NCI-H1417 (cell line): ENCODE data around the gene PPP2R5C.
"Not testable (repeated sequence)": the region's sequence is repeated elsewhere in the genome, so short reads cannot be mapped to it uniquely, and the experiment has no call there.

ENCODE experiments used
- DNase-seq, 3 experiments: peaks; one replicate each; lab custom pipeline; 2025; lab: John Stamatoyannopoulos, UW

PPP2R5C gene

DNA sequence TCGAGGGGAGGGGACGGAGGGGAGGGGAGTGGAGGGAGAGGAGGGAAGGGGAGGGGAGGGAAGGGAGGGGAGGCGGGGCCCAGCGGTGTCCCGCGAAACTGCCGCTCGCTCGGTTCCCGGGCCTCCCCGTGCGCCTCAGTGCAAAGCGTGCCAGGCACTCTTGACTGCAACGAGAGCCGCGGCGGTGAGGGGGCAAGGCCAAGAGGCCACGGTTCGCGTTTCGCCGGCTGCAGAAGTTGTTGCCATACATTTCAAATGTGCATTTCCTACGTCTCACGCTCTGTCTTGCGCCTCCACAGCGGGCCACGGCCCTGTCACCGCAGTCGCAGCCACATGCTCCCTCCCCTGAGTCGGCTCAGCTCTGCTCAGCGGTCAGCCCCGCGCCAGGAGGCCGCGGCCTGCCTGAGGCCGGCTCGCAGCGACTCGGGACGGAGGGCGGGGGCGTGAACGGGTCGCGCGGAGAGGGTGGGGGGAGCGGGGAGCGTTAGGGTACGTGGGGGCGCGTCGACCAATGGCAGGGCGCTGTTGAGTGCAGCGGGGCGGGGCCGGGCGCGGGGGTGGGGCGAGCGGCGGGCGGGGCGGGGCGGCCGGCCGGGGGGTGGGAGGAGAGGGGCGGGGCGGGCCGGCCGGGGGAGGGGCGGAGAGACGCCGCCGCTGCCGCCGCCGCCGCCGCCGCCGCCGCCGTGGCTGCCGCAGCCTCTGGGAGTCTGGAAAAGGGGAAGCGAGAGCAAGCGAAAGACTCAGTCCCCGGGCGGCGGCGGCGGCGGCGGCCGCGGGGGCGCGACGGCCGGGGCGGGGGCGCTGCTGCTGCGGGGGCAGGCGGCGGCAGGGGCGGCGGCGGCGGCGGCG lies at the start of gene PPP2R5C:
Gene PPP2R5C (plus strand): TSS at position 678 of the 849 bp plus-strand sequence. CDS start 185 bp downstream, outside the sequence.
- peak; percentile 85 to 92 (median 86) for DNase-seq

DNA sequence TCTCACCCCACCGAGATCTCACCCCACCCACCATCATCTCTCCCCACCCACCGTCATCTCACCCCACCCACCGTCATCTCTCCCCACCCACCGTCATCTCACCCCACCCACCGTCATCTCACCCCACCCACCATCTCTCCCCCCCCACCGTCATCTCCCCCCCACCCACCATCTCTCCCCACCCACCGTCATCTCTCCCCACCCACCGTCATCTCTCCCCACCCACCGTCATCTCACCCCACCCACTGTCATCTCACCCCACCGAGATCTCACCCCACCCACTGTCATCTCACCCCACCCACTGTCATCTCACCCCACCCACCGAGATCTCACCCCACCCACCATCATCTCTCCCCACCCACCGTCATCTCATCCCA lies 49.7 kb upstream of the PPP2R5C start:
- not testable (repeated sequence) for DNase-seq

DNA sequence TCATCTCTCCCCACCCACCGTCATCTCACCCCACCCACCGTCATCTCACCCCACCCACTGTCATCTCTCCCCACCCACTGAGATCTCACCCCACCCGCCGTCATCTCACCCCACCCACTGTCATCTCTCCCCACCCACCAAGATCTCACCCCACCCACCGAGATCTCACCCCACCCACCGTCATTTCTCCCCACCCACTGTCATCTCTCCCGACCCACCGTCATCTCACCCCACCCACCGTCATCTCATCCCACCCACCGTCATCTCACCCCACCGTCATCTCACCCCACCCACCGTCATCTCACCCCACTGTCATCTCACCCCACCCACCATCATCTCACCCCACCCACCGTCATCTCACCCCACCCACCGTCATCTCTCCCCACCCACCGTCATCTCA lies 49.2 kb upstream of the PPP2R5C start:
- DNase-seq = not testable (repeated sequence)

DNA sequence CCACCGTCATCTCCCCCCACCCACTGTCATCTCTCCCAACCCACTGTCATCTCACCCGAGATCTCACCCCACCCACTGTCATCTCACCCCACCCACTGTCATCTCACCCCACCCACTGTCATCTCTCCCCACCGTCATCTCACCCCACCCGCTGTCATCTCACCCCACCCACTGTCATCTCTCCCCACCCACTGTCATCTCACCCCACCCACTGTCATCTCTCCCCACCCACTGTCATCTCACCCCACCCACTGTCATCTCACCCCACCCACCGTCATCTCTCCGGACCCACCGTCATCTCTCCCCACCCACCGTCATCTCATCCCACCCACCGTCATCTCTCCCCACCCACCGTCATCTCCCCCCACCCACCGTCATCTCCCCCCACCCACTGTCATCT lies 48.4 kb upstream of the PPP2R5C start:
- not testable (repeated sequence) for DNase-seq

DNA sequence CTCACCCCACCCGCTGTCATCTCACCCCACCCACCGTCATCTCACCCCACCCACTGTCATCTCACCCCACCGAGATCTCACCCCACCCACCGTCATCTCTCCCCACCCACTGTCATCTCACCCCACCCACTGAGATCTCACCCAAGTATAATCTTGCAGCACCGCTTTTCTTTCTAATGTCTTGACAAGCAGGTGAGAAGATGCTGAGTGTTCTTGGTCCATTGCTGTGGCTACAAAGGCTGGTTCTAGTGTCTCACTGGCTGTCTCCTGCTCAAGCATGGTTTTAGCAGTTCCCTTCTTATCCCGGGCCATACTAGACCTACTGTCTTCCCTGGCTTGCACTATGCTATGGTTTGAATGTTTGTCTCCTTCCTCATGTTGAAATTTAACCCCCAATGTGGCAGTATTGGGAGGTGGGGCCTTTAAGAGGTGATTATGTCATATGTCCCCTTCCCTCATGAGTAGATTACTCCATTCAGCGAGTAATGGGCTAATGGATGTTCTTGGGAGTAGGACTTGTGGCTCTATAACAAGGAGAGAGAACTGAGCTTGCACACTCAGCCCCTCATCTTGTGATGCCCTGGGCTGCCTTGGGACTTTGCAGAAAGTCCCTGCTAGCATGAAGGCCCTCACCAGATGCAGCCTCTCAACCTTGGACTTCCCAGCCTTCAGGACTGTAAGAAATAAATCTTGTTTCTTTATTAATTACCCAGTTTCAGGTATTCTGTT lies 47.7 kb upstream of the PPP2R5C start:
- DNase-seq = no peak

DNA sequence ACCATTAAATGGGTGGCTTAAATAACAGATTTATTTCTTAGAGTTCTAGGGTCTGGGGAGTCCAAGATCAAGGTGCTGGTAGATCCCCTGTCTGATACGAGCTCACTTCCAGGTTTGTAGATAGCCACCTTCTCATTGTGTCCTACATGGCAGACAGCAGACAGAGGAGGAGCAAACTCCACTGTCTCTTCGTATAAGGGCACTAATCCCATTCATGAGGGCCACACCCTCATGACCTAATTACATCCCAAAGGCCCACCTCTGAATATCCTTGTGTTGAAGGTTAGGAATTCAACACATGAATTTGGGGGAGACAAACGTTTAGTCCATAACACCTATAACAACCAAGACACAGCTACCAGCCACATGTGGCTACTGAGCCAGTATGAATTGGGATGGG lies 47.1 kb upstream of the PPP2R5C start:
- no peak for DNase-seq

DNA sequence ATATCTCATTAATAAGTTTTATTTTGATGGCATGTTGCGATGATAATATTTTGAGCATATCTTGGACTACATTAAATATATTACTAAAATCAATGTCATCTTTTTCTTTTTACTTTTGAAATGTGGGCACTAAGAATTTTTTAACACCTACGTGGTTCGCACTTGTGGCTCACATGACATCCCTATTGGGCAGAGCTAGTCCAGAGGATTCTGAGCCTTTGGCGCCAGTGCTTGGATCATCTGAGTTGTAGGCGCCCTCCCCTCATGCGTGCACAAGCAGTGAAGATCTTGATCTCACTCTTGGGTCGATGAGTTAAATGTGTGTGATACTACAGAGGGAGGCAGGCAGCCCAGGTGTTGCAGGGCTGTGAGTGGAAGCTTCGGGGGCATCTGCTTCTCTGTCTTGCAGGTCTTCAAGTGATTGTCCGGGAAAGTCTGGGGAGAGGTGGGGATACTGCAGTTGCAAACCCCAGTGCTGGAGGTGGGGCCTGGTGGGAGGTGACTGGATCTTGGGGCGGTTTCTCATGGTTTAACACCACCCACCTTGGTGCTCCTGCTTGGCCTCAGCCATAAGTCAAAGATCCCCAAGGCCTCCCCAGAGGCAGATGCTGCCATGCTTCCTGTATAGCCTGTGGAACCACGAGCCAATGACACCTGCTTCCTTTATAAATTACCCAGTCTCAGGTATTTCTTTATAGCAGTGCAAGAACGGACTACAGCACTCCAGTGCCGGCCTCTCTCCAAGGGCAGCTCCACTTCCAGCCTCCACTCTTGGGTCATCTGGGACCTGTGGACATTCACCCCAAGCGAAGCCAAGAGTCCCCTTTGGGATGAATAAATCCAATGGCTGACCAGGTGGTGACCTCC lies 46.1 kb upstream of the PPP2R5C start:
- DNase-seq = no peak

DNA sequence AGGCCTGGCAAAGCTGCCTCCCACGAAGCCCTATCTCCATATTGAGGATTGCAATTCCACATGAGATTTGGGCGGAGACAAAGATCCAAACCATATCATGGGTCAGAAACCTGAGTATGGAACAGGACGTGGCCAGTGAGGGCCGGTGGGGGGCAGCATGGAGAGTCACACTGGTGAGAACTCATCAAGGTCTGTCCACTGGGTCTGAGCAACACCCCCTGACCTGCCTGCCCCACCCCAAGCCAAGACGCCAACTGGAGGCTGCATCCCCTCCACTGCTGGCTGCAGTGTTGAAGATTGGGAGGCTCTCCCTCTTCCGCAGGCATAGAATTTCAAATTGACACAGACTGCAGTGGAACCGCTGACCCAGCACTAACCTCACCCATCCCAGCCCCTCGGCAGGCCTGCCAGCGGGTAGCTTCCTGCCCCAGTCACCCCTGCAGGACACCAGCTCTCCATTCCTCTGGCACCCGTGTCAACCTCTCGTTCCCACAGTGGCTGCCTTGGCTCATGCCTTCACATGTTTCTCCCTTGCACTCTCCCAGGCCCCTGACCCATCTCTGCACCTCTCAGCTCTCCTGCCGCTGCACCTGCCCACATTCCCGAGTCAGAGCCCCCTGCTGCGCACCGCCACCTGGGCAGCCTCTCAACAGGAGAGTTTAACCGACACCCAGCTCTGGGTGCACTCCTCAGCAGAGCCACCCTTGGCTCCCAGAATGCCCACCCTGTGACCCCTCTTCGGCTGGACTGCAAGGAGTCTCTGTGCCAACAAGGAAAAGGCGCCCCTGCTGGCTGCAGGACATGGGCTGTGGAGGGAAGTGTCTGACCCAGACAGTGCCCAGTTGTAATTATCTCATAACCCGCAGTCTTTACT lies 45.2 kb upstream of the PPP2R5C start:
- no peak for DNase-seq

DNA sequence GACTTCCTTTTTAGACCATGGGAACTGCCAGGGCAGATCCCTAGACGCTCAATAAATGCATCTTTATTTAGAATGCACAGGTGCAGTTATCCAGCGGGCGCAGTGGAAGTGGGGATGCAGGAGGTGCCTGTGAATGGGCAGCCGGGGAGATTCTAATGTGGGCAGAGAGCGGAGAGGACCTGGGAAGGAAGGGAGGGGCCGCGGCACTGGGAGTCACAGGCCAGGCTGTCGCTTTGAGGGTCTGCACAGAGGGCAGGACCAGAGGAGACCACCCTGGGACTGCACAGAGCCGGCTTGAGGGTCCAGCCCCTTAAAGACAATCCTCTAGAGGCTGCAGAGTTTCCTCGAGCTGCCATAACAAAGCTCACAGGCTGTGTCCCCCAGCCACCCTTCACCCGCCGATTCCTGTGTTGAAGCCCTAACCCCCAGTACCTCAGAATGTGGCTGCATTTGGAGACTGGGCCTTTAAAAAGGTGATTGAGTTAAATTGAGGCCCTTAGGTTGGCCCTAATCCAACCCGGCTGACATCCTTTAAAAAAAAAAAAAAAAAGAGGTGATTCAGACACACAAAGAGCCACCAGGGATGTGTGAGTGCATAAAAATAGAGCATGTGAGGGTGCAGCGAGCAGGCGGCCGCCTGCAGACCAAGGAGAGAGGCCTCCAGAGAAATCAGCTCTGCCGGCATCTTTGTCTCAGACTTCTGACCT lies 44.4 kb upstream of the PPP2R5C start:
- no peak for DNase-seq

DNA sequence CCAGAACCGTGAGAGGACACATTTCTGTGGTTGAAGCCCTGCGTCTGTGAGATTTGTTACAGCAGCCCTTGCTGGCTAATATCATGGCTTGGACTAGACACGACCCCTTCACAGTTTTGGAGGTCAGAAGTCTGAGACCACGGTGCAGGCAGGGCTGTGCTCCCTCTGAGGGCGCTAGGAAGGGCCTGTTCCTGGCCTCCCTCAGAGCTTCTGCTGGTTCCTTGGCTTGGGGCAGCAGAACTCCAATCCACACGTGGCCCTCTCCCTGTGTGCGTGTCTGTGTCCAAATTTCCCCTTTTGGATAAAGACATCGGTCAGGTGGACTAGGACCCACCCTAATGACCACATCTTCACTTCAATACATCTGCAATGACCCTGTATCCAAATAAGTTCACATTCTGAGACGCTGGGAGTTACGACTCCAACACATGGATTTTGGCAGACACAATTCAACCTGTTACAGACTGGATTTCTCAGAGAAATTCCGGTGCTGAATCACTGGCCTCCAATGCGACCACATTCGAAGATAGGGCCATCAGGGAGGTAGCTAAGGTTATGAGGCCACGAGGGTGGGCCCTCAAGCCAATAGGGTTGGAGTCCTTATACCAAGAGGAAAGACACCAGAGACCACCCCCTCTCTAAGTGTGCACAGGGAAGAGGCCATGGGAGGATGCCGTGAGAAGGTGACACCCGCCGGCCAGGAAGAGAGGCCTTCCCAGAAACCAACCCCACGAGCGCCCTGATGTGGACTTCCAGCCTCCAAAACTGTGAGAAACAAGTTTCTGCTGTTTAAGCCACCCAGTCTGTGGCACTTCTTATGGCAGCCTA lies 43.6 kb upstream of the PPP2R5C start:
- DNase-seq = no peak

DNA sequence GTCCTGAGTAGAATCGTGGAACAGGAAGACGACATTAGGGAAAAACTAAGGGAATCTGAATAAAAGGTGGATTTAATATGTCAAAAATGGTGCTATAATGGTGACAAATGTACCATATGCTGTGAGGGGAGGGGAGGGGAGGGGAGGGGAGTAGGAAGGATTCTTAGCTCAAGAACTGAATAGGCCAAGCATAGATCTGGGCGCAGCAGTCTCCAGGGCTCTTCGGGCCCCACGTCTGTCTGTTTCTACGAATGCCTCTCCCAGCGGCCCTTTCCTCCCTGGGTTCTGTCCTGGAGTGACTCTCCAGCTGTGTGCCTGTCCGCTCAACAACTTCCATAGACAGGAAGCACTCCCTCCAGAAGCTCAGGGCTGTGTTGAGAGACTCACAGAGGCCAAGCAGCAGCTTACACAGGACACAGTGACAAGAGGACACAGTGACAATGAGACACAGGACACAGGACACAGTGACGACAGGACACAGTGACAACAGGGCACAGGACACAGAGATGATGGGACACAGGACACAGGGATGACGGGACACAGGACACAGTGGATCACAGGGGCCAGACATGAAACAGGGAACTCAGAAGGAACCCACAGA lies 42.4 kb upstream of the PPP2R5C start:
- DNase-seq = no peak

DNA sequence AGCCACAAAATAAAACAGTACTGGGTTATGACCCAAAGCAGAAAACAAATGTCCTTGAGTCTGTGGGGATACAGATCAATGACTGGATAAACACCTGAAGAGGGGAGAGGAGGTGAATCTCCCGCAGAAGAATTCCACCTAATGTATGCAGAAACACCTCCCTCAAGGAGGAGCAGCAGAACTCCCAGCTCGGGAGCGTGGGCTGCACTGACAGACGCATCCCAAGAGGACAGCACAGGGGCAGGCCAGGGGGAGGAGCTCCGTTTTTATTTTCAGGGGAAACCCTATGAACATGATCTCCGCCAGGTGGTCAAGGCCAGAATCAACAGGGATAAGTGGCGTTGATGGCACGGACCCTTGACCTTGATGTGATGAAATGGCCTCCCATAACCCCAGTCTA lies 41.8 kb upstream of the PPP2R5C start:
- no peak for DNase-seq

DNA sequence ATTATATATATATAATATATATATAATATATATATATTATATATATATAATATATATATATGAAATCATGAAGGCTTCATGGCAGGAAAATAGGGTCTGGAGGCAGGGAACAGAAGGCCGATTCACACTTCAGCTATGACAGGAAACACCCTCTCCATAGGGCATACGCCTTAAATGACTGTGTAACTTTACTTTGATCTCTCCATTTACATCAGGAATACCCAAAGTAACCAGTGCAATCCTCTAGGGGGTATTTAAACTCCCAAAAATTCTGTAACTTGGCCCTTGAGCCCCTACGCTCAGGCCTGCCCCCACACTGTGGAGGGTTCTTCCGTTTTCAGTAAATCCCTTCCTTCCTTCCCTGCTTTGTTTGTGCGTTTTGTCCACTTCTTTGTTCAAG lies 40.4 kb upstream of the PPP2R5C start:
- no peak for DNase-seq

DNA sequence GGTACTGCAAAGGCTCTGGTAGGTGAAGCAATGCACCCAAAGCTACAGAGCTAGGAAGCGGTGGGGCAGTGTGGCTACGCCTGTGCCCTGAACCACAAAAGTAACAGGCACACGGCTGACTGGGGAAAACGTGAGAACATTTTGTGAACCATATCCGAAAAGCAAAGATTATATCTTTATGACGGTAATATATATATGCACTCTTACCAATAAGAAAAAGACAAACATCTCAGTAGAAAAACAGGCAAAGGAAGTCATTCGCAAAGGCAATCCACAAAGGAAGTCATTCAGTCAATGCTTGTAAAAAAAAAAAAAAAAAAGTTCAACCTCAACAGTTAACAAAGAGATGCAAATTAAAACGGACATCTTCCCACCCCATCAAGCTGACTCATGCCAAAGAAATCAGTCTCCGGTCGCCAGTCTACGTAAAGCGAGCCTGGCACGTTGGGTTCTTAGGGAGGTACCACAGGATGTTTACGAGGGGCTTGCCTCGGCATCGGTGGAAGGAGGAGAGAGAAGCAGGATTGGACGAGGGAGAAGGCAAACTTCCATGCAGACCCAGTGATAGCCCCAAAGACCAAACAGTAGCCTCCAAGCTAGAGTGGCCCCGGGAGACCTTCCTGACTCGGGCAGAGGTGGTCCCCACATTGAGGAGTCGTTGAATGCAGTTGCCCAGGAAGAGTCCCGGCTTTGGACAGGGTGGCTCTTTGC lies 39.4 kb upstream of the PPP2R5C start:
- no peak for DNase-seq

DNA sequence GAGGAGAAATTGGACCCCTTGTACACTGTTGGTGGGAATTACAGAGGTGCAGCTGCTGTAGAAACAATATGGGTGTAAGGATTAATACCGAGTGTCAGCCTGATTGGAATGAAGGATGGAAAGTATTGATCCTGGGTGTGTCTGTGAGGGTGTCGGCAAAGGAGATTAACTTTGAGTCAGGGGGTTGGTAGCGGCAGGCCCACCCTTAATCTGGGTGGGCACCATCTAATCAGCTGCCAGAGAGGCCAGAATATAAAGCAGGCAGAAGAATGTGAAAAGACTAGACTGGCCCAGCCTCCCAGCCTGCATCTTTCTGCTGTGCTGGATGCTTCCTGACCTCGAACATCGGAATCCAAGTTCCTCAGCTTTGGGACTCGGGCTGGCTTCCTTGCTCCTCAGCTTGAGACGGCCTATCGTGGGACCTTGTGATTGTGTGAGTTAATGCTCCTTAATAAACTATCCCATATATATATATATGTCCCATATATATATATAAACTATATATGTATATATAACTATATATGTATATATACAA lies 38.4 kb upstream of the PPP2R5C start:
- no peak for DNase-seq

DNA sequence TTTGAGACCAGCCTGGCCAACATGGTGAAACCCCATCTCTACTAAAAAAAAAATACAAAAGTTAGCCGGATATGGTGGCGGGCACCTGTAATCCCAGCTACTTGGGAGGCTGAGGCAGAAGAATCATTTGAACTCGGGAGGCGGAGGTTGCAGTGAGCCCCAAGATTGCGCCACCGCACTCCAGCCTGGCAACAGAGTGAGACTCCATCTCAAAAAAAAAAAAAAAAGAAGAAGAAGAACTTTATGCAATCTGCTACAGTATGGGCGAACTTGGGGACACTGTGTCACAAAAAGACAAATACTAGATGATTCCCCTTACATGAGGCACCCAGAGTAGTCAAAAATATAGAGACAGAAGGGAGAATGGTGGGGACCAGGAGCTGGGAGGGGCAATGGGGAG lies 35.9 kb upstream of the PPP2R5C start:
- not testable (repeated sequence) for DNase-seq

DNA sequence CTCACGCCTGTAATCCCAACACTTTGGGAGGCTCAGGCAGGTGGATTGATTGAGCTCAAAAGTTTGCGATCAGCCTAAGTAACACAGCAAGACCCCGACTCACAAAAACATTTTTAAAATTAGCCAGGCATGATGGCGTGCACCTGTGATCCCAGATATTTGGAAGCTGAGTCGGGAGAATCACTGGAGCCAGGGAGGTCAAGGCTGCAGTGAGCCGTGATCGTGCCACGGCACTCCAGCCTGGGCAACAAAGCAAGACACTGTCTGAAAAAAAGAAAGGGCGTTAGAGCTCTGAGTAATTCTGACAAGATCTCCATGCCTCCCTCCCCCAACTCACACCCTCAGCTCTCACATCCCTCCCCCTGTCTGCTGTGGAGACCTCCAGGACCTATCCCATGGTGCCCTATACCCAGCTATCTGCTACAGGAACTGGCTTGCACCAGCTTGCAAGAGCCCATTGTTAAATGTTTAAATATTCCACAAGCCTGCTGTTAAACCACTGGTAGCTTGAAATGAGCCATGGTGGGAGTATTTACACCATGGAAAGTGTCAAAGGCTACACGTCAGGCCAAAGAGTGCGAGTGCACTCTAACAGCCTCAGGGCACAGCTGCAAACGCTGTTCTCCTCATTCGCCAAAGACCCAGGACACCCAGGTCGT lies 35.1 kb upstream of the PPP2R5C start:
- DNase-seq = no peak

DNA sequence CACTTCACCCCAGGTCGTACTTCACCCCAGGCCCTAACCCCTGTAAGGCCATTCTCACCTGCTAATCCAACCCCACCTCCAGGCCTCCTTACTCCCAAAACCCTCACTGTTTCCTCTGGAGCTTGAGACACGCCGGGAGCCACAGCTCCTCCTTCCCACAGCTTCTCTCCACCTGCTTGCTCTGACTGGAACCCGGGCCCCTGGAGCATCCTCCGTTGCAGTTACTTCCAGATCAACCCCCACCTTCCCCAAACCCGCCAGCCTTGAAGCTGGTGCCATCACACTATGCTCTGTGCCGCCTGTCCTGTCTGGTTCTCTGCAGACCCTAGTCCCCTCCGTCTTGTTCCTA lies 34.6 kb upstream of the PPP2R5C start:
- no peak for DNase-seq
